GM19372 (cell line): Measurements from ENCODE around the gene CAMTA1.

ENCODE experiments used
- ATAC-seq: cut with Tn5 transposase; IDR thresholded peaks from one replicate; pipeline ENCODE4 v1.9.1; 2021; ENCODE audit warnings: mild to moderate bottlenecking, low read depth, moderate library complexity; ENCODE audit not compliant: unreplicated experiment

The CAMTA1 gene

GRCh38 chr1:7385471-7386225 is 600.4 kb downstream of the CAMTA1 start:
- no peak for ATAC-seq

- no peak for ATAC-seq
These were observed 601.2 kb downstream of the CAMTA1 start for GRCh38 chr1:7386226-7387052.

- no peak for ATAC-seq
These were observed 602.0 kb downstream of the CAMTA1 start for GRCh38 chr1:7387053-7387927.

- ATAC-seq = no peak
These were observed 602.9 kb downstream of the CAMTA1 start for GRCh38 chr1:7388141-7388487.

GRCh38 chr1:7388488-7389185 is 603.4 kb downstream of the CAMTA1 start:
- no peak for ATAC-seq

GRCh38 chr1:7389201-7389905 is 604.1 kb downstream of the CAMTA1 start:
- ATAC-seq = no peak

GRCh38 chr1:7389906-7390603 is 604.8 kb downstream of the CAMTA1 start:
- ATAC-seq = no peak

GRCh38 chr1:7390604-7391000 is 605.3 kb downstream of the CAMTA1 start:
- no peak for ATAC-seq

GRCh38 chr1:7393136-7393535 is 607.9 kb downstream of the CAMTA1 start:
- no peak for ATAC-seq

GRCh38 chr1:7395251-7395650 is 610.0 kb downstream of the CAMTA1 start:
- ATAC-seq = no peak

- ATAC-seq = no peak
These were observed 613.7 kb downstream of the CAMTA1 start for GRCh38 chr1:7398982-7399381.

- ATAC-seq = no peak
These were observed 614.4 kb downstream of the CAMTA1 start for GRCh38 chr1:7399514-7400125.

- no peak for ATAC-seq
These were observed 615.3 kb downstream of the CAMTA1 start for GRCh38 chr1:7400566-7400965.

GRCh38 chr1:7401814-7402547 is 616.7 kb downstream of the CAMTA1 start:
- ATAC-seq = no peak

GRCh38 chr1:7402548-7402850 is 617.2 kb downstream of the CAMTA1 start:
- ATAC-seq = no peak

- ATAC-seq = no peak
These were observed 618.2 kb downstream of the CAMTA1 start for GRCh38 chr1:7403265-7404045.

GRCh38 chr1:7404046-7404742 is 618.9 kb downstream of the CAMTA1 start:
- no peak for ATAC-seq
